Measurements from ENCODE around the gene PATE1.

DNA sequence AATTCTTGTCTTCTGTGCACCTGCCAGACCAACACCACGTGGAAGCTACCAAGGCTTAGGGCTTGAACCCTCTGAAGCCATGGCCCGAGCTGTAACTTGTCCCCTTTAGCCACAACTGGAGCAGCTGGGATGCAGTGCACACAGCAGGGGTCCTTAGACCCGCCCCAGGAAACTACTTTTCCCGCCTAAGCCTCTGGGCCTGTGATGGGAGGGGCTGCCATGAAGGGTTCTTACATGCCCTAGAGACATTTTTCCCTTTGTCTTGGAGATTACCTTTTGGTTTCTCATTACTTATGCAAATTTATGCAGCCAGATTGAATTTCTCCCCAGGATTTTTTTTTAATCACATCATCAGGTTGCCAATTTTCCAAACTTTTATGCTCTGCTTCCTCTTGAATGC lies 51.6 kb downstream of the PATE1 start:
- TF ChIP-seq, protein P1, sequence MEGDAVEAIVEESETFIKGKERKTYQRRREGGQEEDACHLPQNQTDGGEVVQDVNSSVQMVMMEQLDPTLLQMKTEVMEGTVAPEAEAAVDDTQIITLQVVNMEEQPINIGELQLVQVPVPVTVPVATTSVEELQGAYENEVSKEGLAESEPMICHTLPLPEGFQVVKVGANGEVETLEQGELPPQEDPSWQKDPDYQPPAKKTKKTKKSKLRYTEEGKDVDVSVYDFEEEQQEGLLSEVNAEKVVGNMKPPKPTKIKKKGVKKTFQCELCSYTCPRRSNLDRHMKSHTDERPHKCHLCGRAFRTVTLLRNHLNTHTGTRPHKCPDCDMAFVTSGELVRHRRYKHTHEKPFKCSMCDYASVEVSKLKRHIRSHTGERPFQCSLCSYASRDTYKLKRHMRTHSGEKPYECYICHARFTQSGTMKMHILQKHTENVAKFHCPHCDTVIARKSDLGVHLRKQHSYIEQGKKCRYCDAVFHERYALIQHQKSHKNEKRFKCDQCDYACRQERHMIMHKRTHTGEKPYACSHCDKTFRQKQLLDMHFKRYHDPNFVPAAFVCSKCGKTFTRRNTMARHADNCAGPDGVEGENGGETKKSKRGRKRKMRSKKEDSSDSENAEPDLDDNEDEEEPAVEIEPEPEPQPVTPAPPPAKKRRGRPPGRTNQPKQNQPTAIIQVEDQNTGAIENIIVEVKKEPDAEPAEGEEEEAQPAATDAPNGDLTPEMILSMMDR (IDR thresholded peaks at IDR 0.05 in 2 of 3, conservative IDR thresholded peaks at IDR 0.05 in 1 of 3; ENCODE audit: borderline replicate concordance in 1 of 3, insufficient read depth in 1 of 3, low read depth in 2 of 3, low read length in 2 of 3): no peak
- TF ChIP-seq EZH2phosphoT487 (IDR thresholded peaks at IDR 0.05; ENCODE audit: borderline replicate concordance) (no peak), RAD21 (IDR thresholded peaks at IDR 0.05; ENCODE audit: low read depth) (no peak), POLR2A (IDR thresholded peaks at IDR 0.05; ENCODE audit: borderline replicate concordance, extremely low read depth, insufficient read depth, insufficient read length) (no peak), ZNF274 (IDR thresholded peaks at IDR 0.05; ENCODE audit: low read depth, low read length) (no peak)

All from HCT116 (cell line).